EH (cell line): ENCODE data around the gene DCLRE1C.
"Not testable (repeated sequence)": the region's sequence is repeated elsewhere in the genome, so short reads cannot be mapped to it uniquely, and the experiment has no call there.

Experiments used
- DNase-seq: peaks from one replicate; pipeline ENCODE4 v3.0.0-alpha.2; 2015; ENCODE audit warnings: low read depth

Gene DCLRE1C

DNA sequence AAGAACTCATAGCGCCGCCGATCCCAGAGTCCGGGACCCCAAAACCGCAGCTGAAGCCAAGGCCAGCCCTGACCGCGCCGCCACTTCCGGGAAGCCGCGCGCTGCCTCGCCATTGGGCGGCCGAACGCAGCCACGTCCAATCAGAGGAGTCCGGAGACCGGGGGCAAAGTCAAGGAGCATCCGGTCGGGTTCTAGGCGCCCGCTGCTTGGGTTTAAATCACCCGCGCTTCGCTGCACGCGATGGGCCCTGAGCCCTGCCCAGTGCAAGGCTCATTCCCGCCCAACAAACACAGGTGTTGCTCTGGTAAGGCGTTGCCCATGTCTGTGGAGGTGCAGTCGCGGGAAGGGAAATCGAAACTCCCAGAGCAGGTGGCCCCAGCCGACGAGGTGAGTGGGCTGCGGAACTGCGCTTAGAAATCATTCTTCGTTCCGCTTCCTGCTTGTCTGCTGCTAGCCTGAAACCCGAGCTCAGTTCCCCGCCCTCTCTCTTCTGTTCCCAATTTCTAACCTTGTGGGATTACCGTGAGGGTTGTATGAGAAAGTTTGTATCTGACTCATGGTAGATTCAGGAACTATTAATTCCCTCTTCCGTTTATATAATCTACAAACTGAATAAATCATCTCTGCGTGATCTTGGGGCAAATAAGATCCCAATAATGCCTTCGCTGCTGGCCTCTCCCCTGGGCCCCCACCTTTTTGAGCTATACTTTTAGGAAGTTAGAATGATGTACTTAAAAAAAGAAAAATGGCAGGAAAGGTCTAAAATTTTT is at the start of gene DCLRE1C:
Gene DCLRE1C (minus strand): TSS at position 96 of the 770 bp plus-strand sequence. CDS start 86 bp downstream, at position 10.
- peak; percentile 92 for DNase-seq

DNA sequence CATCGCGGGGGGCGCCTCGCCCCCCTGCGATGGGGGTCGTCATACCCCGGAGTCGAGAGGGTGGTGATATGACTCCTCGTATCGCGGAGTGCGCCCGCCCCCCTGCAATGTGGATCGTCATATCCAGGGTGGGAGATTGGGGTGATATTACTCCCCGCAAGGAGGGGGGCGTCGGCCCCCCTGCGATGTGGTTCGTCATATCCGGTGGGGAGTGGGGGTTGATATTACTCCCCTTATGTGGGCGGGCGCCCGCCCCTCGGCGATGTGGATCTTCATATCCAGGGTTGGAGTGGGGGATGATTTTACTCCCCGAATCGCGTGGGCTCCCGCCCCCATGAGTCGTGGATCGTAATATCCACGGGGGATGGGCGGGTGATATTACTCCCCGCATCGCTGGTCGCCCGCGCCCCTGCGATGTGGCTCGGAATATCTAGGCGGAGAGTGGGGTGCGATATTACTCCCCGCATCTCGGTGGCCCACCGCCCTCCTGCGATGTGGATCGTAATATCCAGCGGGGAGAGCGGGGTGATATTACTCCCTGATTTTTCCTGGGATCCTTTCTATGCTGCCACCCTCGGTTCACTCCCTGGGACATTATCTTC is 42.2 kb upstream of the DCLRE1C start:
- DNase-seq, result no peak

GRCh38 chr10:14993500-14994455 is 39.9 kb upstream of the DCLRE1C start:
- not testable (repeated sequence) for DNase-seq

DNA sequence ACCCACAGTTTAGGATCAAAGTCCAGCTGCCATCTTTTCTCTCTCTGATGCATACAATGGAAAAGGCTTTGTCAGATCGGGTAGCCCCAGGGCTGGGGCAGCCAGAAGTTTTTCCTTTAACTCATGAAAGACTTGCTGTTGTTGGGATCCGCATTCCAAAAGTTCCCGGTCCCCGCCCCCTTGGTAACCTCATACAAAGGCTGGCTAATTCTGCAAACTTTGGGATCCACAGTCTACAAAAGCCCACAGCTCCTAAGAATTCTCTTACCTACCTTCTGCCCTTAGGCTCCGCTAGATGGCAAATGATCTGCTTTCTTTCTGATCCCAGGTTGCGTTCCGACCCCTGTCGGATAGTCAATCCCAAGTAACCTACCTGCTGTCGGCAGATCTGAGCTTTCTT is 38.4 kb upstream of the DCLRE1C start:
- not testable (repeated sequence) for DNase-seq

DNA sequence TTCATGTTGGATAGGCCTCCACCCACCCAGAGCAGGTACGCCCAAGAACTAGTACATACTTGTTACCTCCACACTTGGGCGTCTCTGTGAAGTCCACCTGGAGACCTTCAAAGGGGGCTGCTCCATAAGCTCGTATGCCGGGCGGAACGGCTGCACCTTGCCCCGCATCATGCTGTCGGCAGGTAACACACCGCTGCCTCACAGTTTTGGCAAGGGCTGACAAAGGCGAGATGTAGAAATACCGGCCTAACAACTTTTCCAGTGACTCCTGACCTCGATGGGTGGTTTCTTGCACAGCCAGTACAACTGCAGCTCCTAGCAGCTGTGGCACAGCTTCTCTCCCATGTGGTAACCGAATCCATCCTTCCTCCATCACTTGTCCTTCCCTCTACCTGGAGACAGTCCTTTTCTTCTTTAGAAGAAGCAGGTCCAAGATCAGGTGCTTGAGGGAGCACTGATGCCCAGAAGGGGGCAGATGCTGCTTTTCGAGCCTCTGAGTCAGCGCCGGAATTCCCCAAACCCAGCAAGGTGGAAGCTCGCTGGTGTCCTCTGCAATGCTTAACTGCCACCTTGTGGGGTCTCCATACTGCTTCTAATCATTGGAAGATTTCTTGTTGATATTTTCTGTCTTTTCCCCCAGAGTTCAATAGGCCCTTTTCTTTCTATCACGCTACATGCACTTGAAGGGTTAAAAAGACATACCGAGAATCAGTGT is 37.3 kb upstream of the DCLRE1C start:
- peak; percentile 40 for DNase-seq

- DNase-seq, result not testable (repeated sequence)
Measured at GRCh38 chr10:14989552-14989951, 35.7 kb upstream of the DCLRE1C start.

DNA sequence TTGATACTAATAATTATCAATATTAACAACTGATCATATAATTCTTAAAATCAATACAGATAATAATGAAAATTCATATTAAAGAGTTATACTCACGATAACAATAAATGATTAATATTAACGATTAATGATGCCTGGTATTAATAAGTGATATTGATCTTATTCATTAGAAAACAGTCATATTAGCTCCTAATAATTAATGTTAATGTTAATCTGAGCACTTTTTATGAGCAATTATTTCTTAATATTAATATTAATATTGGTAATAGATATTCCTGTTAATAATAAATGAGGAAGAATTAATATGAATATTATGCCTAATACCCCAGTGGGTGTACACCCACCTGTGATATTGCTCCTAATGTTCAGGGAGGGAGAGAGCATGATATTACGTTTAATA is 28.8 kb upstream of the DCLRE1C start:
- DNase-seq, result no peak

- DNase-seq, result no peak
Measured at GRCh38 chr10:14975672-14976273, 21.9 kb upstream of the DCLRE1C start.

- DNase-seq, result not testable (repeated sequence)
Measured at GRCh38 chr10:14974153-14974998, 20.5 kb upstream of the DCLRE1C start.

GRCh38 chr10:14971867-14972448 is 18.1 kb upstream of the DCLRE1C start:
- DNase-seq, result peak; percentile 33

DNA sequence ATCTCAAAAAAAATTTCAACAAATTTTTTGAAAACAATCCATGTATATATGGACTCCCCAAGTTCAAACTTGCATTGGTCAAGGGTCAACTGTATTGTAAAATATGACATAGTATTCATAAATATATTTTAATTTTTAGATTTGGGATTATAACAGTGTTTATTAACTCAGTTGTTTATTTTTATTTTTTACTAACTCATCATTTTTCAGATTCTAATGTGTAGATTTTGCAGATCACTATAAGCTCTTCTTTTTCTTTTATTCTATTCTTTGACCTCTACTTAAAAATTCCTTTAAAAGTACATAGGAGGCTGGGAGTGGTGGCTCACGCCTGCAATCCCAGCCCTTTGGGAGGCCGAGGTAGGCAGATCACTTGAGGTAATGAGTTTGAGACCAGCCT is 14.0 kb upstream of the DCLRE1C start:
- no peak for DNase-seq

GRCh38 chr10:14959221-14960057 is 5.5 kb upstream of the DCLRE1C start, which contains the start of gene MEIG1:
MEIG1 (plus strand) TSS chr10:14959388; CDS start chr10:14966469, 7,081 bp downstream.
- peak; percentile 95 for DNase-seq

DNA sequence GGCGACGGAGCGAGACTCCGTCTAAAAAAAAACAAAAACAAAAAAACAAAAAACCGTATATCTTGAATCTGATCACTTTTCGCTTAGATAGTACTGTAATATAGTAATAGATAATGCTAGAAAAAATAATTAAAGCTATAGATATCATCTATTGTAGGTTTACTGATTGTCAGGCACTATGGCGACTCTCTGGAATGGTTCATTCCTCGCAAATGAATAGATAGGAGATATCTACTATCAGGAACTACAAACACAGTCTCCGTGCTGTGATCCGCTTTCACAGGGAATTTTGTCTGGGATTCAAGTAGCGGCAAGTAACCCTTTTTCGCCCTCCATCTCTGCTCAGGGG is 5.0 kb upstream of the DCLRE1C start:
- DNase-seq, result no peak

GRCh38 chr10:14954934-14955333 is 1.0 kb upstream of the DCLRE1C start:
- no peak for DNase-seq

DNA sequence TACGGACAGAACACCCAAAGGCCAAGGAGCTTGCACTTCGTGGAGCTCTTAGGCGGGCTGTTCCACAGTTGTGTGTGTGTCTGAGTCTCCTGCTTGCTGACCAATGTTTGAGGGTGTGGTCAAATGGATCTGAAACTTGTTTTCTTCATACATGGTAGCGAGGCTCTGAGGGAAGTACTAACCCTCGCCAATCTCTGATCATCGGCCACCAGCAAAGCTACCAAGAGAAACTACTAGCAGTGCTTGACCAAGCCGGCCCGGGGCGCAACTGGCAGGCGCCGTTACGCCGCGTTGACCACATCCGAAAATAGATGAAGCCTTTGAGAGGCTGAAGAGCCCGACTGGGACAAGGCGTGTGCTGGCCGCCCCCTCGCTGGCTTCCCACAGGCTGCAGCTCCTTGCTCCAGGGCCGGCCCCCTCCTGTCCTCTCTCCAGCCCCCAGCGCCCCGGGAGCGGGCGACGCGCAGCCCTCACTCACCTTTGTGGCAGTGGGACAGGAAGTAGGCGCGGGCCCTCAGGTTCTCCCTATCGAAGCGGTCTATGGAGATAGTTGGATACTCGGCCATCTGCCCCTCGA is 384 bp downstream of the DCLRE1C start:
- peak; percentile 74 for DNase-seq

- DNase-seq, result peak; percentile 25
Measured at GRCh38 chr10:14952851-14953423, 959 bp downstream of the DCLRE1C start.

DNA sequence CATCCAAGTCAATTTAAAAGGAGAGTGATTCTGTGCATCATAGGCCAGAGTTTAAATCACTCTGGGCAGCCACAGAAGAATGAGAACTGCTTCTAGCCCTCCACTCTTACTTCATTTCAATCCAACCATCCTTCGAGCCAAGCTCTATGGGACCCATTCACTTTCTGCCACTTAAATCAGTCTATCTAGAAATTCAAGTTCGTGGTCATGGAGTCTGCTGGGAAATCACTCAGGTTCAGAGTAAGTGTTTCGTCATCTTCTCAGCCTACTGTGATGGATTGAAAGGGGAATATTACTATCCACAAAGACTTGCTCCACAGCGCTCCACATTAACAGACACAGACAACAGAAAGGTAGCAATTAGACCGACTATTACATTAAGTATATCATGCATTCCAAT is 4.6 kb downstream of the DCLRE1C start:
- no peak for DNase-seq

- DNase-seq, result no peak
Measured at GRCh38 chr10:14947268-14947667, 6.6 kb downstream of the DCLRE1C start.
